Measurements from ENCODE around the gene SERPINB3. TPM values are rescaled to one million over a fixed set of nuclear protein-coding genes. Genes with fewer than 3 reads are reported as not detected.
A peak's percentile ranks its signal among the peaks of the same experiment; 100 is the strongest.
"Not testable (repeated sequence)": the region's sequence is repeated elsewhere in the genome, so short reads cannot be mapped to it uniquely, and the experiment has no call there.

Gene SERPINB3
- total and polyA plus RNA-seq, 8 donors, result 0.61 to 46.5 (median 1.2) TPM; not detected in 4

GRCh38 chr18:63676526-63677323 is 15.0 kb upstream of the SERPINB3 start:
- intact Hi-C loops (cut with DNase I; ENCODE audit: low total_unique reads), result no loop called here
- H3K36me3 ChIP-seq, result no peaks in the 10 kb centered on the region
- peaks cover 0 to 5% (median 0%) of the 10 kb centered on the region in 4 donors for H3K4me1 ChIP-seq
- H3K9me3 ChIP-seq, result no peaks in the 10 kb centered on the region
- no peaks in the 10 kb centered on the region for H3K27me3 ChIP-seq
- no peak for TF ChIP-seq POLR2A (IDR thresholded peaks at IDR 0.05)
- TF ChIP-seq CTCF (IDR thresholded peaks at IDR 0.05), result peak in 3 of 7 experiments; percentile 15 to 23 (median 23)
- H3K27ac ChIP-seq, result no peak overlapping the region
- peak; percentile 41 to 55 for DNase-seq
- WGBS, 5 donors, result 20 to 26% (median 21%) methylated on average over 5 of the region's 5 CpGs
- no peak overlapping the region for H3K4me3 ChIP-seq

- Histone ChIP-seq H3K9me3 (peaks cover 0 to 3% (median 0%) of the 10 kb centered on the region in 4 donors), H3K4me1 (no peaks in the 10 kb centered on the region), H3K4me3 (no peak overlapping the region), H3K36me3 (no peaks in the 10 kb centered on the region), H3K27me3 (no peaks in the 10 kb centered on the region), H3K27ac (no peak overlapping the region)
- no peak for TF ChIP-seq POLR2AphosphoS5 (IDR thresholded peaks at IDR 0.05)
- TF ChIP-seq CTCF (IDR thresholded peaks at IDR 0.05), result no peak
- no peak for TF ChIP-seq EP300 (IDR thresholded peaks at IDR 0.05)
- TF ChIP-seq POLR2A (IDR thresholded peaks at IDR 0.05), result no peak
- 81 to 97% (median 90%) methylated on average over 1 of the region's 1 CpG for WGBS, 5 donors
- intact Hi-C loops (cut with DNase I; ENCODE audit: low total_unique reads), result no loop called here
- DNase-seq, result no peak
These were observed 2.9 kb upstream of the SERPINB3 start for GRCh38 chr18:63664571-63664970.

- H3K36me3 ChIP-seq; DNase-seq; intact Hi-C loops (cut with DNase I; ENCODE audit: low total_unique reads); H3K4me3 ChIP-seq; H3K27ac ChIP-seq; H3K9me3 ChIP-seq; H3K27me3 ChIP-seq; H3K4me1 ChIP-seq: not testable (repeated sequence)
- WGBS, 5 donors, result 82 to 93% (median 90%) methylated on average over 4 of the region's 4 CpGs
These were observed 2.8 kb downstream of the SERPINB3 start for GRCh38 chr18:63658920-63659319.

GRCh38 chr18:63650271-63650670 is 11.4 kb downstream of the SERPINB3 start:
- H3K4me1 ChIP-seq; H3K27me3 ChIP-seq; H3K36me3 ChIP-seq; H3K4me3 ChIP-seq; H3K27ac ChIP-seq; DNase-seq; intact Hi-C loops (cut with DNase I; ENCODE audit: low total_unique reads); H3K9me3 ChIP-seq: not testable (repeated sequence)
- 55 to 67% (median 62%) methylated on average over 3 of the region's 3 CpGs for WGBS, 5 donors

- no peak for TF ChIP-seq POLR2A (IDR thresholded peaks at IDR 0.05)
- no peak for TF ChIP-seq POLR2AphosphoS5 (IDR thresholded peaks at IDR 0.05)
- TF ChIP-seq CTCF (IDR thresholded peaks at IDR 0.05), result no peak
- no peak for TF ChIP-seq EP300 (IDR thresholded peaks at IDR 0.05)
- Histone ChIP-seq H3K4me1 (no peaks in the 10 kb centered on the region), H3K36me3 (no peaks in the 10 kb centered on the region), H3K9me3 (no peaks in the 10 kb centered on the region), H3K4me3 (no peak overlapping the region), H3K27ac (no peak overlapping the region), H3K27me3 (no peaks in the 10 kb centered on the region)
- intact Hi-C loops (cut with DNase I; ENCODE audit: low total_unique reads), result no loop called here
- no peak for DNase-seq
- WGBS, 5 donors, result 61 to 70% (median 67%) methylated on average over 7 of the region's 7 CpGs
These were observed 13.5 kb downstream of the SERPINB3 start for GRCh38 chr18:63648241-63648640.

Measured in stomach (tissue), 9 donors.